Hematopoietic multipotent progenitor cell treated with erythropoietin and hydrocortisone succinate and interleukin-3 and kit ligand, for 4 days (in vitro differentiated cells): ENCODE data around the gene SIGLEC1.

Experiments
- DNase-seq: peaks from one replicate; pipeline ENCODE4 v3.0.0-alpha.2; 2015

Gene SIGLEC1

DNA sequence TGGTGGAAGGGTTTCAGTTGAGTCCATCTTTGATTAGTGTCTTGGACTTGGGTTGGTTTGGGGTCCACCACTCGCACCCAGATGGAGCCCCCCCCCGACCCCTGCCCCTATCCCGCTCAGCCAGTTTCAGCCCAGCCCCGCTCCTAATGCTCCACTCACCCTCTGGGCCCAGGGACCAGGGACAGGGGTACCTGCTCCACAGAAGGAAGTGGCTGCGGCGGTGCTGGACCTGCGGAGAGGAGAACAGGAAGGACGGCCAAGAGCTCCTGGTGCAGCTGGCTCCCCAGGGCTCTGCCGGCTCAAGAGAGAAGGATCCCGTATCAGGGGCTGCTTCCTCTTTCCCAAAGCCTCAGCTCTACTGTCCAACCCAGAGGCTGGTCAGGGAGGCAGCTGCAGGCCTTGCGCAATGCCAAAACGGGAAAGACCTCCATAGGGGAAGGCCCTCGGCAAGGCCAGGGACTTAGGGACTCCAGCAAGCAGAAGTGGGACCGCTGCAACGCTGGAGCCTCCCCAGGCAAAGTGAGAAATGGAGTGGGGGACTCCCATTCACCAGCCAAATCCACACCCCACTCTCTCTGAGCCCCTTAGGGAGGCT, at the start of gene SIGLEC1:
Gene SIGLEC1 (minus strand): TSS at position 322 of the 595 bp plus-strand sequence. CDS start 5,472 bp downstream, outside the sequence.
- peak; percentile 44 for DNase-seq

GRCh38 chr20:3760655-3761348, 48.4 kb upstream of the SIGLEC1 start:
- no peak for DNase-seq

DNA sequence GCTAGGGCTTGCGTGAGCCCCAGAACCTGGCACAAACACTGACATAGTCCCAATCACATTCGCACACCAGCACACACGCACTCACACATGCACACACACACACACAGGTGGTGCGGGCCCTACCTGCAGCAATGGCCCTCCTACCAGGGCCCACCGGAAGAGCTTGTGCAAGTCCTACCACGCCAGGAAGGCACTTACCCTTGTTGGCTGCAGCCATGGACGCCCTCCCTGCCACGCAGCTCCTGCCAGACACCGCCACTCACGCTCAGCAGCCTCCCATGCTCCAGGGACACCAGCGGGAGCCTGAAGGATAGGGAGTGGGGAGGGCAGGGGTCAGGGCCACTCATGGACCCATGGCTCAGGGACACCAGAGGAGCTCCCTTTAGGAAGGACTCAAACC, 47.5 kb upstream of the SIGLEC1 start:
- no peak for DNase-seq

DNA sequence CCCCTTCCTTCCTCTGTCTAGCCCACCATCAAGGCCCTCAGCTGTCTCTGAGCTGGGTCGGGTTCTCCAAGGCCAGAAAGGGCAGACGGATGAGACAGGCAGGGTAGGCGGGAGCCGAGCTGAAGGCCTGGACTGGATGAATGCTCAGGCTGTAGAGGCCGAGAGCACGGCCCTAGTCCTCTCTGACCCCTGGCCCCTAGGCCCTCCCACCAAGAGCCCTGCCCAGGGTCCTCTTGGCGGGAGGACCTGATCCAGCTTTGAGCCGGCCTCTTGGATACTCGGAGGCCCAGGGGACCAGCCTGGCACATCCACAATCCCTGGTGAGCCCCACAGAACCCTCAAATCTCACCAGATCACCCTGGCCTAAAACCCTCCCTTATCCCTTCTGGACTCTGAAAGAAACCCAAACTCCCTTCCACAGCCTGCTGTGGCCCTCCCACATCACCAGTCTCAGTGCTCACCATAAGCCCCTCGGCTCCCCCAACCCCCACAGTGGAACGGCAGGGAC, 47.0 kb upstream of the SIGLEC1 start:
- no peak for DNase-seq

GRCh38 chr20:3758566-3758965, 46.2 kb upstream of the SIGLEC1 start:
- DNase-seq, result no peak

DNA sequence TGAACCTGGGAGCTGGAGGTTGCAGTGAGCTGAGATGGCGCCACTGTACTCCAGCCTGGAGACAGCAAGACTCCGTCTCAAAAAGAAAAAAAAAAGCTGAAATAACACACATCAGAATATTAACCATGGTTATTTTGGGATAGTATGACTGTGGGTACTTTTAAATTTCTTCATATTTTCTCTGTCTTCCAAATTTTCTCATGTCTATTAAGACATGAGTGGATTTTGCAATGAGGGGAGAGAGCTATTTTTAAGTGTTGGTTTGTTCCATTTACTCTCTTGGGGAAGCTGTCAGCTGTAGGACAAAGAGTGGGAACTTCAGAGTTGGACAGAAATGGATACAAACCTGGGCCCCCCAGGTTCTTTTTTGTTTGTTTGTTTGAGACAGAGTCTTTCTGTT, 44.9 kb upstream of the SIGLEC1 start:
- no peak for DNase-seq

DNA sequence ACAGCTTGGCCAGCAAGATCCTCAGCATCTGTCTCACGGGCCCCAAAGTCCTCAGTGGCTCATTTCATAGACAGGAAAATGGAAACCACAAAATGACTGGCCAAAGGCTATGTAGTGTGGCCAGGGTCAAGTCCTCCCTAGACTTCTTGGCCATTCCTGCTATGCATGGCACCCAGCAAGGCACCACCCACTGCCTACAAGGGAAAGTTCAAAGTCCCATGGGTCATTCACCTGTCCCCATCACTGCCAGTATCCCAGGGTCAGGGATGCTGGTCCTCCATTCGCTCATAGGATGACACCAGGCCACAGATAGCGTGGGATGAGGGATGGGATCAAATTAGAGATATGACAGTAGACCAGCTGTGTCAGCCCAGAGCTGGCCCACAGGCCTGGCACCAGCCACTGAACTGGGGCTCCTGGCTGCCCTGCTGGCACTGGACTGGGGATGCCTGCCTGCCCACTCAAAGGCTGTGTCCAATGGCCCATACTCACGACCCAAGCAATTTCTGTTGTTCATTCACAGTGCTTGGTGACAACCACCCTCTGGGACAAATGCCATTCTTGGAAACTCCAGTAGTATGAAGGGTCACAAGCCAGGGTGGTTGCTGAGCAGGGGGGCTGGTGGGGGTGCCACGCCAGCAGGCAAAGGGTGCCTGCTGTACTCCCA, 43.5 kb upstream of the SIGLEC1 start:
- DNase-seq, result no peak

GRCh38 chr20:3755269-3755668, 42.9 kb upstream of the SIGLEC1 start:
- DNase-seq, result no peak

DNA sequence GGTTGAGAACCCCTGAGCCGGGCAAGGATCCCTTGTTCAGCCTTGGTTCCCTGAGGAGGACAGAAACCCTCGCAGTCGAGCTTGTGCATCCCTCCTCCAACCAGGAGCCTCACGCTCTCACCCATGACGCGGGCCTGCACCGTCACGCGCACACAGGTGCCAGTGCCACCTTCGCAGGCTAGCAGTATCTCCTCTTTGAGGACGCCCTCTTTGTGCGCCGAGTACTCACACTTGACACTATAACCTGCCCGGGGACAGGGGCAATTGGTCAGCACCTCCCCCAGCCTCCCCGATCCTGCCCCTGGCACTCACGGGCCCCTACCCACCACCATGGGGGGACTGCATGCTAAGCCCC, 41.9 kb upstream of the SIGLEC1 start:
- no peak for DNase-seq

DNA sequence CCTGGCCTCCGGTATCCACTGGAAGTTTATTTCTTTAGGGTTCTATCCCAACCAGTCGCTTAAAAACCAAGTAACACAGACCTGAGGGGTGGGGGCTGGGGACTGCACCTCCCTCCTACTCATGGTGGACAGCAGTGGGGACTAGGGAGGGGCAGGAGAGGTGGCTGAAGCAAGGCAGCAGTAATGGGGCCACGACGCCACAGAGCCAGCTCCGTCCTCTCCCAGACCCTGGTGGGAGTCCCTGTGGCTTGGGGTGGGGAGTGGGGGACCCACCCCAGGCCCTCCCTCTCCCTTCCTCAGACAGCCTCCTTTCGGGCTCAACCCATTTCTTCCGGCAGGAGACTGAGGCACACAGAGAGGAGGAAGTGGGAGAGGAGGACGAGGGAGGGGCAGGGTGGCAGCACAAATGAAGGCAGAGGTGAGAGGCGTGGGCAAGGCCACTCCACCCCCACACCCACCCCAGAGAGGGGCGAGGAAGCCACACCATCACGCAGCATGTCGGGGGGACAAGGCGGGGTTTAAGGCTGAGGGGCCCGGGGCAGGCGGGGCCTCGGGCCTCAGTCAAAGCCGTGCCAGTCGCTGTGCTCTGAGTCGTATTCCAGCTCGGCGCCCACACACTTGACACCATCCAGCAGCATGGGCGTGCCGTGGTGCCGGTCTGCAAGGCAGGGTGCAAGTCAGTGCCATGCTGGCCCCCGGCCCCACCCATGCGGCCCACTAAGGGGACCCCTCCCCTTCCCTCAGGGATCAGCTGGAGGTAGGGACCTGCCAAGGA, 41.3 kb upstream of the SIGLEC1 start:
- no peak for DNase-seq

- peak; percentile 89 for DNase-seq
These were observed 40.7 kb upstream of the SIGLEC1 start for GRCh38 chr20:3753098-3753497.

- DNase-seq, result no peak
These were observed 40.0 kb upstream of the SIGLEC1 start for GRCh38 chr20:3752386-3752759.

DNA sequence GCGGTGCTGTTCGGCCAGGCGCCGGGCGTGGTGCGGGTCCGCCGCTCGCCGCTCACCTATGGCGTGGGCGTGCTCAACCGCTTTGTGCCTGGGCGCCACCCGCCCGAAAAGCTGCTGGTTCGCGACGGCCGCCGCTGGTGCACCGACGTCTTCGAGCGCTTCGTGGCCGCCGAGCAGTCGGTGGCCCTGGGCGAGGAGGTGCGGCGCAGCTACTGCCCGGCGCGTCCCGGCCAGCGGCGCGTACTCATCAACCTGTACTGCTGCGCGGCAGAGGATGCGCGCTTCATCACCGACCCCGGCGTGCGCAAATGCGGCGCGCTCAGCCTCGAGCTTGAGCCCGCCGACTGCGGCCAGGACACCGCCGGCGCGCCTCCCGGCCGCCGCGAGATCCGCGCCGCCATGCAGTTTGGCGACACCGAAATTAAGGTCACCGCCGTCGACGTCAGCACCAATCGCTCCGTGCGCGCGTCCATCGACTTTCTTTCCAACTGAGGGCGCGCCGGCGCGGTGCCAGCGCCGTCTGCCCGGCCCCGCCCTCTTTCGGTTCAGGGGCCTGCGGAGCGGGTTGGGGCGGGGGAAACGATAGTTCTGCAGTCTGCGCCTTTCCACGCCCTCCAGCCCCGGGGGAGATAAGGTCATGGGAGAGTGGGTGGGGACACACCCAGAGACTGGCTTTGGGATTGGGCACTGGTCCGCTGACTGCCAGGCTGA, 39.4 kb upstream of the SIGLEC1 start:
- peak; percentile 97 for DNase-seq

GRCh38 chr20:3751305-3751674, 38.9 kb upstream of the SIGLEC1 start:
- DNase-seq, result no peak

GRCh38 chr20:3749689-3750531, 37.5 kb upstream of the SIGLEC1 start:
- DNase-seq, result peak; percentile 73

DNA sequence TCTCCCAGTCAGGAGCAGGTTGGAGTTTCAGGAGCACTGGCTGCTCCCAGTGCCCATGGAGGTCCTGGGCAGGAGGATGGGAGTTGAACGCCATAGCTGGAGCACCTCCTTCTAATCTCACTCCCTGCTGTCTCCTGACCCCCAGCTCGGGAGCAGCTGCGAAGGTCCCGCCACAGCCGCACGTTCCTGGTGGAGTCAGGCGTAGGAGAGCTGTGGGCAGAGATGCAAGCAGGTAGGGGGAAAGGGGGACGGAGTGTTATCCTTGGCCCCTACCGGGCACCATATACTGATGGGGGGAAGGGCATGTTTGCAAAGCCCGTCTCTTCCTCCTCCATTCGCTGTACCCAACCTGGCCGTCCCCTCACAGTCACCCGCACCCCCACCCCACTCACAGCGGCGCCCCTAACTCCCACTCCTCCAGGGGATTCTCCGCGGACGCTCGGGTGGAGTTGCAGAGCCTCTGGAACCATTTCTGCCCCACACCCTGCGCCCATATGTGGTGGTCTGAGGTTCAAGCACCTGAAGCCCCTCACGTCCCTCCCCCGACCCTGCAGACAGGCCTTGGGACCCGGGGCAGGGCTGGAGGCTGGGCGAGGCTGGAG, 36.8 kb upstream of the SIGLEC1 start:
- no peak for DNase-seq

GRCh38 chr20:3748073-3748472, 35.7 kb upstream of the SIGLEC1 start:
- DNase-seq, result no peak

GRCh38 chr20:3747471-3747870, 35.1 kb upstream of the SIGLEC1 start:
- DNase-seq, result no peak

DNA sequence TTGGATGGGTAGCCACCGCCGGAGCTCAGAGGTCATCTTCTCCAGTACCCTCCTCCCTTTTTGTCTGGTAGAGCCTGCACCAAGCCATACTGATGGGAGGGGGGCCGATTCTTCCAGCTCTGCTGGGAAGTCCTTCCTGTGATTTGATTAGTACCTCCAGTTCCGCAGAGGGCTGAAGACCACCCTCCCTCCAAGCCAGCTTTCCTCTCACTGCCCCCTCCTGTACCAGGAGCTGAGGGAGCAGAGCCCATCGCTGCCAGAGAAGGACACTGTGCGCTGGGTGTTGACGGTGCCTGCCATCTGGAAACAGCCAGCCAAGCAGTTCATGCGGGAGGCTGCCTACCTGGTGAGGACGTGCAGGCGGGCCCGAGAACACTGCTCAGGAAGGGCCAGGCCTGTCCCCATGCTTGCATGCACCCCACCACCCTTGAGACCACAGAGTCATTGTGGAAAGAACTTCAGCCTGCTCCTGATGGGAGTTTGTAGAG, 33.3 kb upstream of the SIGLEC1 start:
- DNase-seq, result no peak

- DNase-seq, result peak; percentile 93
These were observed 32.6 kb upstream of the SIGLEC1 start for GRCh38 chr20:3744806-3745685.
